ENCODE results near the gene COQ10B. TPM values are rescaled to one million over a fixed set of nuclear protein-coding genes. Genes with fewer than 3 reads are reported as not detected.

Gene COQ10B
- total RNA-seq, 1 donor from 2014 or later: 11.0 TPM

GRCh38 chr2:197498235-197498936 lies 45.0 kb downstream of the COQ10B start:
- H3K4me1 Mint-ChIP-seq (ENCODE audit: low read depth): peaks cover 37% of the 10 kb centered on the region
- peaks cover 28% of the 10 kb centered on the region for H3K36me3 Mint-ChIP-seq (ENCODE audit: insufficient read depth)
- H3K9me3 Mint-ChIP-seq (ENCODE audit: low read depth): no peaks in the 10 kb centered on the region
- no peak for DNase-seq (ENCODE audit: low spot score, unreplicated experiment)
- no peaks in the 10 kb centered on the region for H3K27me3 Mint-ChIP-seq
- peak overlapping the region; percentile 97 for H3K27ac Mint-ChIP-seq
- TF ChIP-seq CTCF (IDR thresholded peaks at IDR 0.05; ENCODE audit: unreplicated experiment): no peak
- H3K4me3 Mint-ChIP-seq (ENCODE audit: low read depth): peak overlapping the region; percentile 97

- peaks cover 30% of the 10 kb centered on the region for H3K36me3 Mint-ChIP-seq (ENCODE audit: insufficient read depth)
- H3K27me3 Mint-ChIP-seq: no peaks in the 10 kb centered on the region
- peak overlapping the region; percentile 97 for H3K27ac Mint-ChIP-seq
- TF ChIP-seq CTCF (IDR thresholded peaks at IDR 0.05; ENCODE audit: unreplicated experiment): no peak
- H3K4me1 Mint-ChIP-seq (ENCODE audit: low read depth): peaks cover 37% of the 10 kb centered on the region
- no peaks in the 10 kb centered on the region for H3K9me3 Mint-ChIP-seq (ENCODE audit: low read depth)
- H3K4me3 Mint-ChIP-seq (ENCODE audit: low read depth): peak overlapping the region; percentile 97
- DNase-seq (ENCODE audit: low spot score, unreplicated experiment): peak; percentile 52
These were observed 45.7 kb downstream of the COQ10B start for GRCh38 chr2:197498937-197499593.

GRCh38 chr2:197499594-197500502 lies 46.5 kb downstream of the COQ10B start, which contains the start of the genes HSPD1 and HSPE1:
HSPD1 (minus strand) TSS chr2:197499840; CDS start chr2:197498848, 992 bp downstream.
HSPE1 (plus strand) TSS chr2:197500379; CDS start chr2:197500437, 58 bp downstream.
- Mint-ChIP-seq H3K9me3 (ENCODE audit: low read depth) (no peaks in the 10 kb centered on the region), H3K36me3 (ENCODE audit: insufficient read depth) (peaks cover 28% of the 10 kb centered on the region), H3K4me1 (ENCODE audit: low read depth) (peaks cover 37% of the 10 kb centered on the region), H3K27me3 (no peaks in the 10 kb centered on the region), H3K4me3 (ENCODE audit: low read depth) (peak within 1 kb of the TSS; percentile 97), H3K27ac (peak within 1 kb of the TSS; percentile 97)
- no peak for TF ChIP-seq CTCF (IDR thresholded peaks at IDR 0.05; ENCODE audit: unreplicated experiment)
- peak; percentile 92 for DNase-seq (ENCODE audit: low spot score, unreplicated experiment)

GRCh38 chr2:197500503-197501131 lies 47.3 kb downstream of the COQ10B start:
- TF ChIP-seq CTCF (IDR thresholded peaks at IDR 0.05; ENCODE audit: unreplicated experiment): no peak
- H3K4me1 Mint-ChIP-seq (ENCODE audit: low read depth): peaks cover 37% of the 10 kb centered on the region
- no peaks in the 10 kb centered on the region for H3K27me3 Mint-ChIP-seq
- H3K4me3 Mint-ChIP-seq (ENCODE audit: low read depth): peak overlapping the region; percentile 97
- H3K27ac Mint-ChIP-seq: peak overlapping the region; percentile 97
- peaks cover 27% of the 10 kb centered on the region for H3K36me3 Mint-ChIP-seq (ENCODE audit: insufficient read depth)
- H3K9me3 Mint-ChIP-seq (ENCODE audit: low read depth): no peaks in the 10 kb centered on the region
- no peak for DNase-seq (ENCODE audit: low spot score, unreplicated experiment)

All from progenitor cell of endocrine pancreas (in vitro differentiated cells).